HCT116 (cell line): ENCODE measurements around the gene SLC9A9.

Experiments used
- CEBPB ChIP-seq: IDR thresholded peaks from 2 replicates; pipeline ENCODE4 v1.6.1; 2012; ENCODE audit warnings: low read depth
- CTCF ChIP-seq, 3 experiments: fragments of 200-600 bp in 1 of 3; sonication (generic) in 1 of 3; IDR thresholded peaks in 2 of 3; conservative IDR thresholded peaks in 1 of 3; 2 replicates each; pipeline ENCODE4 v1.5.1; 2012 to 2017; ENCODE audit warnings: low read depth in 2 of 3, low read length in 2 of 3, antibody characterized with exemption in 1 of 3, borderline replicate concordance in 1 of 3, control low read depth in 1 of 3, mild to moderate bottlenecking in 1 of 3, mixed read lengths in 1 of 3, mixed run types in 1 of 3, moderate library complexity in 1 of 3; ENCODE audit not compliant: insufficient read depth in 1 of 3
- EZH2 ChIP-seq: fragments of 200-600 bp; sonication (generic); IDR thresholded peaks from 2 replicates; pipeline ENCODE4 v1.6.1; 2017; ENCODE audit warnings: antibody characterized with exemption, mixed run types
- JUND ChIP-seq: IDR thresholded peaks from 2 replicates; pipeline ENCODE4 v1.6.1; 2012
- POLR2A ChIP-seq: IDR thresholded peaks from 2 replicates; pipeline ENCODE4 v1.7.0; 2011; ENCODE audit warnings: borderline replicate concordance; ENCODE audit not compliant: insufficient read depth, insufficient read length; ENCODE audit errors: extremely low read depth
- POLR2AphosphoS5 ChIP-seq: IDR thresholded peaks from 2 replicates; pipeline ENCODE4 v1.6.1; 2011; ENCODE audit warnings: mild to moderate bottlenecking, low read depth, low read length, moderate library complexity
- REST ChIP-seq: IDR thresholded peaks from 2 replicates; pipeline ENCODE4 v1.6.1; 2012; ENCODE audit warnings: low read depth
- SP1 ChIP-seq: IDR thresholded peaks from 2 replicates; pipeline ENCODE4 v1.6.1; 2012; ENCODE audit warnings: low read depth
- TF ChIP-seq, protein P1 (sequence below): IDR thresholded peaks from 2 replicates; pipeline ENCODE4 v1.6.1; 2011; ENCODE audit warnings: mild to moderate bottlenecking, low read length, moderate library complexity; ENCODE audit not compliant: insufficient replicate concordance; ENCODE audit errors: extremely low read depth

GRCh38 chr3:143731320-143731719 lies 116.9 kb downstream of the SLC9A9 start:
- TF ChIP-seq CTCF (IDR thresholded peaks at IDR 0.05 in 2 of 3, conservative IDR thresholded peaks at IDR 0.05 in 1 of 3; ENCODE audit: borderline replicate concordance in 1 of 3, insufficient read depth in 1 of 3, low read depth in 2 of 3, low read length in 2 of 3) (no peak), CEBPB (no peak), POLR2A (no peak), SP1 (no peak), POLR2AphosphoS5 (no peak), JUND (no peak), EZH2 (no peak), REST (no peak)
- TF ChIP-seq, protein P1, sequence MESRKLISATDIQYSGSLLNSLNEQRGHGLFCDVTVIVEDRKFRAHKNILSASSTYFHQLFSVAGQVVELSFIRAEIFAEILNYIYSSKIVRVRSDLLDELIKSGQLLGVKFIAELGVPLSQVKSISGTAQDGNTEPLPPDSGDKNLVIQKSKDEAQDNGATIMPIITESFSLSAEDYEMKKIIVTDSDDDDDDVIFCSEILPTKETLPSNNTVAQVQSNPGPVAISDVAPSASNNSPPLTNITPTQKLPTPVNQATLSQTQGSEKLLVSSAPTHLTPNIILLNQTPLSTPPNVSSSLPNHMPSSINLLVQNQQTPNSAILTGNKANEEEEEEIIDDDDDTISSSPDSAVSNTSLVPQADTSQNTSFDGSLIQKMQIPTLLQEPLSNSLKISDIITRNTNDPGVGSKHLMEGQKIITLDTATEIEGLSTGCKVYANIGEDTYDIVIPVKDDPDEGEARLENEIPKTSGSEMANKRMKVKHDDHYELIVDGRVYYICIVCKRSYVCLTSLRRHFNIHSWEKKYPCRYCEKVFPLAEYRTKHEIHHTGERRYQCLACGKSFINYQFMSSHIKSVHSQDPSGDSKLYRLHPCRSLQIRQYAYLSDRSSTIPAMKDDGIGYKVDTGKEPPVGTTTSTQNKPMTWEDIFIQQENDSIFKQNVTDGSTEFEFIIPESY: no peak
